Measurements from ENCODE around the gene MPRIP. TPM values are rescaled to one million over a fixed set of nuclear protein-coding genes. Genes with fewer than 3 reads are reported as not detected.
A peak's percentile ranks its signal among the peaks of the same experiment; 100 is the strongest.
"Not testable (repeated sequence)": the region's sequence is repeated elsewhere in the genome, so short reads cannot be mapped to it uniquely, and the experiment has no call there.

MPRIP gene
- total RNA-seq, 2 experiments from 2014 or later = 196 to 207 TPM

DNA sequence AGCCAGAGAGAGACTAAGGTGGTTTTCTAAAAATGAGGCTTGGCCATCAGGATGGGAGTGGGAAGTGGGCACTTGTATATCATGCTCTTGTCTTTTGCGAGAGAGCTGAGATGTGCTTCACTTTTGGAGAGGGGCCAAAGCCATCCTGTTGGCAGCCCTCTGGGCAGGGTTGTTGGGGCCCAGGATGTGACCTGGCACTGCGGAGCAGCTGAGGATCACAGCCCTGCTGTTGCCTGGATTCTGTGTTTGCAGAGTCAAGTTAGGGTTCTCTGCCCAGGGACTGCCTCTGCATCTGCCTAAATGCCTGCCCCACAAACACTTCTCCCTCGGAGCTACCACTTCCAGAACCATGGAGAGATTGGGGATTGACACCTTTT is 92.7 kb downstream of the MPRIP start:
- POLR2A ChIA-PET = interaction anchor here (1.0 to 2.0 kb wide), 2 partner anchors 9 to 15 kb away, joined by 3 to 6 read pairs; no protein-coding TSS in a partner anchor

DNA sequence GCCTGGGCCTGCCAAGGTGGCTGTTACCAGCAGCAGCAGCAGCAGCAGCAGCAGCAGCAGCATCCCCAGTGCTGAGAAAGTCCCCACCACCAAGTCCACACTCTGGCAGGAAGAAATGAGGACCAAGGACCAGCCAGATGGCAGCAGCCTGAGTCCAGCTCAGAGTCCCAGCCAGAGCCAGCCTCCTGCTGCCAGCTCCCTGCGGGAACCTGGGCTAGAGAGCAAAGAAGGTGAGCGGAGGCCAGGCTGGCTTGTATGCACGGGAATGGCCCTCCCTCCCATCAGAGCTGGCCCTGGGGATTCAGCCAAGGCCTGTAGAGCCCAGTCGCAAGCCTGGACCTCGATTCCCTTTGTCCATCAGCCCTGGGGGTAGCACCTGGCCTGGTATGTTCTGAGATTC is 94.0 kb downstream of the MPRIP start:
- CTCF ChIA-PET = interaction anchor here (2.3 kb wide), 1 partner anchor 10 kb away, joined by 5 read pairs; no protein-coding TSS in a partner anchor

More for the DNA sequence above, 92.7 kb downstream of the MPRIP start:
- Mint-ChIP-seq H3K9me3 (no peaks in the 10 kb centered on the region), H3K4me1 (no peaks in the 10 kb centered on the region), H3K27me3 (no peaks in the 10 kb centered on the region), H3K27ac (no peak overlapping the region), H3K4me3 (no peak overlapping the region), H3K36me3 (ENCODE audit: low read depth) (peaks cover 11% of the 10 kb centered on the region)
- CTCF ChIA-PET = interaction anchor here (2.3 kb wide), 1 partner anchor 9 kb away, joined by 5 read pairs; no protein-coding TSS in a partner anchor
- DNase-seq = no peak

DNA sequence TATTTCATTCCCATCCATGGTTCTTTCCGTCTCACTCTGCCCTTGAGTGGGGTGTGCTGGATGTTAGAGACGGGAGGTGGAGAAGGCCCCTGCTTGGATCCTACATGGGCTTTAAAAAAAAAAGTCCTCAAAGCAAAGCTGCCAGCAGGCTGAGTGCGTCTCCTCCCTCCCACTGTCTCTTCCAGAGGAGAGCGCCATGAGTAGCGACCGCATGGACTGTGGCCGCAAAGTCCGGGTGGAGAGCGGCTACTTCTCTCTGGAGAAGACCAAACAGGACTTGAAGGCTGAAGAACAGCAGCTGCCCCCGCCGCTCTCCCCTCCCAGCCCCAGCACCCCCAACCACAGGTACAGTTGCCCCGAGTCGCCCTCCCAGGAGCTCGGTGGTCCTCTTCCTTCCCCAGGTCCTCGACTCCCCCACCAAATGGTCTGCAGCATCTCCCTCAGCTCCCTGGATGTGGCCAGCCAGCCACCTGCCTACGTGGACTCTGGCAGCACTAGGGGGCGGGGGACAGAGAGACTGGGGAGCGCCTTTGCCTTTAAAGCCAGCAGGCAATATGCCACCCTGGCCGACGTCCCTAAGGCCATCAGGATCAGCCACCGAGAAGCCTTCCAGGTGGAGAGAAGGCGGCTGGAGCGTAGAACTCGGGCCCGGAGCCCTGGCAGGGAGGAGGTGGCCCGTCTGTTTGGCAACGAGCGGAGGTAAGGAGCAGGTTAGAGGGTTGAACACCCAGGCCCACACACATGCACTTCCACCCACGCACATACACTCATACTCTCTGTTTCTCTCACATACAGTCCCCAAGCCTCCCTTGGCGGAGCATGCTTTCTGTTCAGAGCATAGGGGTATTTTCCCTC is 95.7 kb downstream of the MPRIP start:
- CTCF ChIA-PET = interaction anchor here (0.7 kb wide), 1 partner anchor 132 kb away, joined by 3 read pairs; no protein-coding TSS in a partner anchor
- POLR2A ChIA-PET = interaction anchor here (0.6 to 0.7 kb wide), 2 partner anchors 25 to 28 kb away, joined by 3 read pairs; no protein-coding TSS in a partner anchor
- no peak overlapping the region for H3K4me3 Mint-ChIP-seq
- H3K9me3 Mint-ChIP-seq = no peaks in the 10 kb centered on the region
- peaks cover 7% of the 10 kb centered on the region for H3K4me1 Mint-ChIP-seq
- no peak for DNase-seq
- H3K27me3 Mint-ChIP-seq = no peaks in the 10 kb centered on the region
- H3K27ac Mint-ChIP-seq = no peak overlapping the region
- peaks cover 20% of the 10 kb centered on the region for H3K36me3 Mint-ChIP-seq (ENCODE audit: low read depth)

More for the DNA sequence above, 94.0 kb downstream of the MPRIP start:
- not testable (repeated sequence) for H3K9me3 Mint-ChIP-seq, DNase-seq, H3K4me1 Mint-ChIP-seq, H3K4me3 Mint-ChIP-seq, H3K27me3 Mint-ChIP-seq, H3K27ac Mint-ChIP-seq
- peaks cover 11% of the 10 kb centered on the region for H3K36me3 Mint-ChIP-seq (ENCODE audit: low read depth)
- POLR2A ChIA-PET = interaction anchor here (2.0 kb wide), 1 partner anchor 17 kb away, joined by 6 read pairs; no protein-coding TSS in a partner anchor

DNA sequence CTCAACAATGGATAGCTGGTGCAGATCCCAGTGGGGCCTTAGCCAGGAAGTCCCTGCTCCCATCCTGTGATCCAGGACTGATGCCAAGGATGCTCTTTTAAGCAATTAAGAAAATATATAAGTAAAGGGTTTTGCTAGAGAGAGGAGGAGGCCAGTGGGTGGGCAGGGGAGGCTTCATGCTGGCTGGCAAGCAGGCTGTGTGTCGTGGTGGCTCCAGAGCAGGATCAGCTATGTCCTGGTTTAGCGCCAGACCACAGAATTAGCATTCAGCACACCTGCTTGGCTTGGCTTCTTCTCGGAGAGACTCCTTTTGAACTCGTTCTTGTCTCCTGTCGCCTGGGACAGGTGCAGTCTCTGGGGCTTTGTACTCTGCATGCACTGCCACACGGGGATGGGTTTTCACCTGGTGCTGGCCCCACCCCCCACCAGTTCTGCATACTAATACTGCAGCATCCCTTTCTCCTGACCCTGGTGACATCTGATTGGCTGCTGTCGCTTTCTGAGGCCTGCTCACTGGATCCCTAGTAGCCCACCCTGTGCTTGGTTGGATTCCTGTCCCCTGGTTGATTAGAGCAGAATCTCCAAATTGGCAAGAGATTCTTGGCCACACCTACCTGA is 97.8 kb downstream of the MPRIP start:
- Mint-ChIP-seq H3K4me3 (no peak overlapping the region), H3K27me3 (no peaks in the 10 kb centered on the region), H3K4me1 (peaks cover 7% of the 10 kb centered on the region), H3K27ac (no peak overlapping the region), H3K36me3 (ENCODE audit: low read depth) (peaks cover 24% of the 10 kb centered on the region), H3K9me3 (no peaks in the 10 kb centered on the region)
- ChIA-PET POLR2A (interaction anchor here (0.8 kb wide), 1 partner anchor 21 kb away, joined by 3 read pairs; no protein-coding TSS in a partner anchor), CTCF (no interaction called here)
- DNase-seq = no peak

DNA sequence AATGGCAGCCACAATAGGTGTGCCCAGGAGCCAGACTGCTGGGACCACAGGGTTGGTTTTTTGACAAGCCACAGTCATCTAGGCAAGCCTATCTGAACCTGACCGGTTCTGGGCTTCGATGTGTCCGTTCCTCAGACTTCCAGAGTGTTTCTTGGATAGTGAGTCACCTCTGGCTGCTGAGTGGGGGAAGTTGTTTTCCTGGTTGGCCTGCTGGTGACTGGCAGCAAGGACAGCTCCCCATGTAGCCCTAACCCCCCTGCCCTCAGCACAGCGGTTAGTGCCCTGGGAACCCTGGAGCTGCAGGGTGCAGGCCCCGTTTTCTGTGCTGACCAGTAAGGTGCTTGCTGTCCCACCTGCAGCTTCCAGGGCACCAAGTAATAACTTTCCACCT is 98.3 kb downstream of the MPRIP start:
- no peak overlapping the region for H3K4me3 Mint-ChIP-seq
- no peaks in the 10 kb centered on the region for H3K9me3 Mint-ChIP-seq
- no peak overlapping the region for H3K27ac Mint-ChIP-seq
- CTCF ChIA-PET = interaction anchor here (0.7 to 1.7 kb wide), 4 partner anchors 47 to 165 kb away, joined by 3 to 5 read pairs (median 3); no protein-coding TSS in a partner anchor
- DNase-seq = no peak
- H3K4me1 Mint-ChIP-seq = peaks cover 7% of the 10 kb centered on the region
- no peaks in the 10 kb centered on the region for H3K27me3 Mint-ChIP-seq
- POLR2A ChIA-PET = interaction anchor here (0.8 kb wide), 1 partner anchor 35 kb away, joined by 3 read pairs; no protein-coding TSS in a partner anchor
- peaks cover 29% of the 10 kb centered on the region for H3K36me3 Mint-ChIP-seq (ENCODE audit: low read depth)

DNA sequence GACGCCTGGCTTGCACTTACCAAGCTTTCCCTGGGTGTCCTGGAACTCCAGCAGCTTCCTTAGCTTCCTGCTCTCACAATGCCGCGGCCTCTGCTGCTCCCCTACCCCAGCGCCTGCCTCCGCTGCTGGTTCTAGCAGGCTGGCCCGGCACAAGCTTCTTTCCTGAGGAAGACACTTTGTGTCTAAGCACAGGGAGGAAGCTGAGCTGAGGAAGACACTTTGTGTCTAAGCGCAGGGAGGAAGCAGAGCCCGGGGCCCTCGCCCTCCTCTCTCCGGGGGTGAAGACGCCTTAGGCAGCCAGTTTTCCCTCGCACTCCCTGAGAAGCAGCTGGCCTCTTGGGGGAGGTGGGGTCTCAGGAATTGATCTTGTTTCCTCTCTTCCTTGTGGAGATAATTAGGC is 99.0 kb downstream of the MPRIP start:
- DNase-seq = no peak
- Mint-ChIP-seq H3K27me3 (no peaks in the 10 kb centered on the region), H3K4me3 (no peak overlapping the region), H3K27ac (no peak overlapping the region), H3K4me1 (peaks cover 7% of the 10 kb centered on the region), H3K36me3 (ENCODE audit: low read depth) (peaks cover 33% of the 10 kb centered on the region), H3K9me3 (no peaks in the 10 kb centered on the region)
- POLR2A ChIA-PET = interaction anchor here (0.8 to 2.9 kb wide), 5 partner anchors 11 to 94 kb away, joined by 3 to 10 read pairs (median 3); no protein-coding TSS in a partner anchor
- CTCF ChIA-PET = interaction anchor here (0.7 to 2.2 kb wide), 27 partner anchors 10 to 172 kb away, joined by 3 to 10 read pairs (median 4); partner anchors contain the start of gene PLD6

DNA sequence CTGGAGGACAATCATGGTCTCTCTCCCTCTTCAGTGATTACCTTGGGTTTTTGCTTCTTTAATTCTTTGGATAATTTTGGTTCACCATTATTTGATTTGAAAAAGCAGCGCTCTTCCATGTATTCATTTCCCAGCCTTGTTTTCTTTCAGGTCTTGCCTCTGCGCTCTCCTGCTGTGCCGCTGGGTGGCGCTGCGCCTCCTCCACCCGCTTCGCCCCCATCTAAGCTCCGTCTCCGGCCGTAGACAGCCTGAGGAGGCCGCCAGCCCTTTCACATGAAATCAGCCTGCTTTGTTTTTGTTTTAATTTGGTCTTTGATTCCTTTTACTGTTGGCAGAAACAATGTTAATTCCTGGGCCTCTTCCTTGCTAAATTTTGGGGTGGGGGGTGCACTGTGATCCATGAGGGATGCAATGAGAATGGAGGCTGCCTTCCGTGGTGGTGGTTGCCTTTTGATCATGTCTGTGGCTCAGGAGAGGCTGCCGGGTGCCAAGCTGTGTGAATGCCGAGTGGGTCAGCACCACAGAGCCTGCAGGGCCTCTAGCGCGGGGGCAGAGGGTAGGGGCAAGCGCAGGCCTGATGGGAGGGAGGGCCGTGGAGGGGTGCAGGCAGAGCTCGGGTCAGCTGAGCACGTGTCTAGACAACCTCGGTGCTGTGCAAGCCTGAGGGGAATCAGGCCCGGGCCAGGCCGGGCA is 99.7 kb downstream of the MPRIP start:
- no peaks in the 10 kb centered on the region for H3K9me3 Mint-ChIP-seq
- peaks cover 7% of the 10 kb centered on the region for H3K4me1 Mint-ChIP-seq
- no peak overlapping the region for H3K4me3 Mint-ChIP-seq
- peaks cover 37% of the 10 kb centered on the region for H3K36me3 Mint-ChIP-seq (ENCODE audit: low read depth)
- DNase-seq = peak; percentile 62
- H3K27me3 Mint-ChIP-seq = no peaks in the 10 kb centered on the region
- POLR2A ChIA-PET = interaction anchor here (0.6 to 2.9 kb wide), 6 partner anchors 10 to 171 kb away, joined by 3 to 10 read pairs (median 3); no protein-coding TSS in a partner anchor
- CTCF ChIA-PET = interaction anchor here (0.5 to 2.2 kb wide), 34 partner anchors 10 to 171 kb away, joined by 3 to 10 read pairs (median 4); partner anchors contain the start of gene PLD6
- peak overlapping the region; percentile 66 for H3K27ac Mint-ChIP-seq

DNA sequence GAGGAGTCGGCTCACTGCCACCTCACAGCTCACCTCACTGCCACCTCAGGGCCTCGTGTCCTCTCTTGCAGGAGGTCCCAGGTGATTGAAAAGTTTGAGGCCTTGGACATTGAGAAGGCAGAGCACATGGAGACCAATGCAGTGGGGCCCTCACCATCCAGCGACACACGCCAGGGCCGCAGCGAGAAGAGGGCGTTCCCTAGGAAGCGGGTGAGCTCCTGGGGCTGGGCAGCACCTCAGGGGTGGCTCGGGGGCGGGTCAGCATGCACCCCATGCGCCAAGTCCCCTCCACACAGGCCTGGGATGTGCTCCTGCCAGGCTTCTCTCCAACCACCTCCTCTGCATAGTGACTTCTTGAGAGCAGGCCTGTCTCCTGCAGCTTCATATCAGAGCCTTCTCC is 100.3 kb downstream of the MPRIP start:
- CTCF ChIA-PET = interaction anchor here (0.5 to 2.2 kb wide), 29 partner anchors 9 to 169 kb away, joined by 3 to 10 read pairs (median 4); partner anchors contain the start of gene PLD6
- POLR2A ChIA-PET = interaction anchor here (0.6 to 2.9 kb wide), 4 partner anchors 10 to 170 kb away, joined by 3 to 10 read pairs (median 4); no protein-coding TSS in a partner anchor
- no peak overlapping the region for H3K27ac Mint-ChIP-seq

DNA sequence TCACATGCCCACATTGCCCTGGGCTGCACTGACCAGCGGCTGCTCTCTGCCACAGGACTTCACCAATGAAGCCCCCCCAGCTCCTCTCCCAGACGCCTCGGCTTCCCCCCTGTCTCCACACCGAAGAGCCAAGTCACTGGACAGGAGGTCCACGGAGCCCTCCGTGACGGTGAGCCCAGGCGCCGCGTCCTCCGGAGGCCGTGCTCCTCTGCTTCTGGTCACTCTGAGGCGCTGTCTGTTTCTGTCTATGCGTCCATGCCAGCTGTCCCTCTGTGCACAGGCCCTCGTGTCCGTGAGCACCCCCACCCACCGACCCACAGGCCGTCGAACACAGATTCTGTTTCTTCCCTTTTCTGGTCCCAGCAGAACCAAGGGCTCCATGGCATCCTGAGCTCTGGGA is 101.2 kb downstream of the MPRIP start:
- ChIA-PET POLR2A (interaction anchor here (2.9 kb wide), 1 partner anchor 9 kb away, joined by 10 read pairs; no protein-coding TSS in a partner anchor), CTCF (interaction anchor here (1.0 kb wide), 1 partner anchor 137 kb away, joined by 5 read pairs; the partner anchor contains the start of gene COPS3)
- Mint-ChIP-seq H3K4me1 (peaks cover 7% of the 10 kb centered on the region), H3K27me3 (no peaks in the 10 kb centered on the region), H3K36me3 (ENCODE audit: low read depth) (peaks cover 42% of the 10 kb centered on the region), H3K4me3 (no peak overlapping the region), H3K27ac (no peak overlapping the region), H3K9me3 (no peaks in the 10 kb centered on the region)
- no peak for DNase-seq

More for the DNA sequence above, 100.3 kb downstream of the MPRIP start:
- Mint-ChIP-seq H3K4me1 (peaks cover 7% of the 10 kb centered on the region), H3K4me3 (no peak overlapping the region), H3K36me3 (ENCODE audit: low read depth) (peaks cover 38% of the 10 kb centered on the region), H3K9me3 (no peaks in the 10 kb centered on the region), H3K27me3 (no peaks in the 10 kb centered on the region)
- no peak for DNase-seq

DNA sequence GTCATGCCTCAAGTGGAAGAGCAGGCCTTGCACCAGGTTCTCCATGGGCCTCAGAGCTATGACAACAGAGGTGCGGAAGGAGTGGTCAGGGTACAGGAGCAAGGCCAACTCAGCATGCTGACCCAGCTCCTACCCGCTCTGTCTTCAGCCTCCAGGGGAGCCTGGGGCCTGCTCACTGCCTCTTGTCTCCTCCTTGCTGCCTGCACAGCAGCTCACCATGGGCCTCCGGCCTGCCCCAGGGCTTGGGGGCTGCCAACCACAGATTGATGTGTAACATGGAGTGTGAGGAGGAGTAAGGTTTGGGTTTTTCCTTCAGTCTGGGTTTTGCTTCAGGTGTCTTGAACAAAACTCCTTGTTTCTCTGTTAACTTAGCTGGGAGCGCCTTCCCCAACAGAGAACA is 101.8 kb downstream of the MPRIP start:
- H3K27me3 Mint-ChIP-seq = no peaks in the 10 kb centered on the region
- peaks cover 40% of the 10 kb centered on the region for H3K36me3 Mint-ChIP-seq (ENCODE audit: low read depth)
- peaks cover 7% of the 10 kb centered on the region for H3K4me1 Mint-ChIP-seq
- no peaks in the 10 kb centered on the region for H3K9me3 Mint-ChIP-seq
- no peak overlapping the region for H3K4me3 Mint-ChIP-seq
- DNase-seq = no peak
- ChIA-PET CTCF (interaction anchor here (1.0 to 1.2 kb wide), 2 partner anchors 137 to 169 kb away, joined by 3 to 5 read pairs; partner anchors contain the start of gene COPS3), POLR2A (interaction anchor here (1.0 kb wide), 1 partner anchor 32 kb away, joined by 3 read pairs; no protein-coding TSS in a partner anchor)
- peak overlapping the region; percentile 31 for H3K27ac Mint-ChIP-seq

DNA sequence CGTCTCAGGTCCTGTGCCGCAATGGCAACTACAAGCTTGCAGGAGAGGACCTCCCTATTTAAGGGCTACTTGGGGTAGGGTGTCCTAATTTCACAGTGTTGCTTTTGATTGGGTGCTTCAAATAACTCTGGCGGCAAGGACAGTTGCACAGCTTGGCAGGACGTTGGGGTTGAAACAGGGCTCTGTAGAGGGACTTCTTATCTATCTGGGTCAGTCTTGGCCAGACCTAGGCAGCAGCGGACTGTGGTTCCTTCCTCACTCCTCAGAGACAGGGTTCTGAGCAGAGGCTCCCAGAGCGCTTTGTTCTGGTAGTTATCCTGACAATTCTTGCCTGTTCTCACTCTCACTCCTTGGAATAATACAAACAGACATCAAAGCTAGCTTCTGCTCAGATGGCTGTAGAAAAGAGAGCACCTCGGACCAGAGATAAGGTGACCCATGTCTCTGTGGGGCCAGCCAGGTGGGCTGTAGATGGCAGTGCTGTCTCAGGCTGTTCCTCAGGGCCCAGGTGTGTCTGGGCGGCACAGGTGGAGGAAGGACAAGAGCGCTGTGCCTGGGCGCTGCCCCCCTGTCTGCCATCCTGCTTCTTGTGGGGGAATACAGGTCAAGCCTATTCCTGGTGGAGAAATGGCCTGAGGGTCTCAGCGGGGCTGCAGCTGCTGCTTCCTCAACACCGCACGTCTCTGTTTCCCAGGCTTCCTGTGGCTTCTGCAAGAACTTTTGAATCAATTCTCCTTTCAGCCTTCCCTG is 102.8 kb downstream of the MPRIP start:
- peaks cover 12% of the 10 kb centered on the region for H3K4me1 Mint-ChIP-seq
- H3K27me3 Mint-ChIP-seq = no peaks in the 10 kb centered on the region
- H3K27ac Mint-ChIP-seq = no peak overlapping the region
- H3K4me3 Mint-ChIP-seq = no peak overlapping the region
- DNase-seq = no peak
- H3K9me3 Mint-ChIP-seq = no peaks in the 10 kb centered on the region
- peaks cover 44% of the 10 kb centered on the region for H3K36me3 Mint-ChIP-seq (ENCODE audit: low read depth)
- ChIA-PET CTCF (interaction anchor here (1.2 kb wide), 1 partner anchor 168 kb away, joined by 3 read pairs; no protein-coding TSS in a partner anchor), POLR2A (interaction anchor here (1.0 kb wide), 1 partner anchor 31 kb away, joined by 3 read pairs; no protein-coding TSS in a partner anchor)
